H54 (cell line): Measurements from ENCODE around the gene IGFBP3.

ENCODE experiments used
- DNase-seq: peaks from one replicate; pipeline ENCODE4 v3.0.0; 2011; ENCODE audit warnings: low spot score, mixed read lengths; ENCODE audit not compliant: insufficient read length
- FAIRE-seq: peaks from 3 replicates; lab custom pipeline; 2011; peaks lifted over from hg19 to GRCh38; lab: Jason Lieb, UNC
- POLR2A ChIP-seq: IDR thresholded peaks from 2 replicates; pipeline ENCODE4 v1.6.1; 2011; ENCODE audit warnings: low read depth, mild to moderate bottlenecking, low read length

The IGFBP3 gene

GRCh38 chr7:45863715-45864114, 57.4 kb downstream of the IGFBP3 start:
- no peak for TF ChIP-seq POLR2A
- FAIRE-seq, result no peak
- DNase-seq, result no peak
